Measurements from ENCODE around the gene C11orf68. TPM values are rescaled to one million over a fixed set of nuclear protein-coding genes. Genes with fewer than 3 reads are reported as not detected.

C11orf68 gene
- total RNA-seq, 1 experiment from 2014 or later: 69.1 TPM

DNA sequence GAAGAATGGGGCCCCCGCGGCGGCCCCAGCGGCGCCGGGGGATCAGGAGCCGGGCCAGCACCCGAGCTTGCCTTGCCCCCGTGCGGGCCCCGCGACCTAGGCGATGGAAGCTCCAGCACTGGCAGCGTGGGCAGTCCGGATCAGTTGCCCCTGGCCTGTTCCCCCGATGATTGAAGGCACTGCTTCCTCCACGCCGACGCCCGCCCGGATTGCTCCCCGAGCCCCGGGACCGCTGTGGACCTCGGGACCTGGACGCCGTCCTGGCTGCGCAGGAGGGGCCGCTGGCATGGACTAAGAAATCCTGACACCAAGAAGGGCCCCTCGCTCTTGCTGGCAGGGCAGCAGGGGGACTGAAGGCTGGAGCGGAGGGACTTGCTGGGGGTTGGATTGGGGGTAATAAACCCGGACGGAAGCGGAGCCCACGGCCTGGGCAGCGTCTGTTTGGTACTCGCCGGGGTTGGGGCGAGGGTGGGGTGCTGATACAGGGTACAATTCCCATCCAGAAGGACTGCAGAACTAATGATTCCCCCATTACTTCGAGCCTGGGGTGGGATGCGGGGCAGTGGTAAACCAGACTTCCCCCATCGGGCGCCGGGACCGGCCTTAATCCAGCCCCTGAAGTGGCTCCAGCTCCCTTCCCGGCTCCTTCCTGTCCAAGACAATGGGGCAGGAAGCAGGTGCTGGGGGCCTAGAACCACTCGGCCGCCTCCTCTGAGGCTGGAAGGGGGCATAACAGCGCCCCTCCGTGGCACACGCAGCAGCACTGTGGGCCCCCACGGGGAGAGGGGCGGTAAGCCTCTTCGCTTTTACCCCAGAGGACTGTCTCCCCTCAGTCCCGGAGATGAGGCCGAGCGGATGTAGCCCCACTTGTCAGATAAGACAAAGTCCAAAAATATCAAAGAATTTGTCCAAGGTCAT lies 27.4 kb downstream of the C11orf68 start:
- peak; percentile 61 for DNase-seq (ENCODE audit: low read depth)

DNA sequence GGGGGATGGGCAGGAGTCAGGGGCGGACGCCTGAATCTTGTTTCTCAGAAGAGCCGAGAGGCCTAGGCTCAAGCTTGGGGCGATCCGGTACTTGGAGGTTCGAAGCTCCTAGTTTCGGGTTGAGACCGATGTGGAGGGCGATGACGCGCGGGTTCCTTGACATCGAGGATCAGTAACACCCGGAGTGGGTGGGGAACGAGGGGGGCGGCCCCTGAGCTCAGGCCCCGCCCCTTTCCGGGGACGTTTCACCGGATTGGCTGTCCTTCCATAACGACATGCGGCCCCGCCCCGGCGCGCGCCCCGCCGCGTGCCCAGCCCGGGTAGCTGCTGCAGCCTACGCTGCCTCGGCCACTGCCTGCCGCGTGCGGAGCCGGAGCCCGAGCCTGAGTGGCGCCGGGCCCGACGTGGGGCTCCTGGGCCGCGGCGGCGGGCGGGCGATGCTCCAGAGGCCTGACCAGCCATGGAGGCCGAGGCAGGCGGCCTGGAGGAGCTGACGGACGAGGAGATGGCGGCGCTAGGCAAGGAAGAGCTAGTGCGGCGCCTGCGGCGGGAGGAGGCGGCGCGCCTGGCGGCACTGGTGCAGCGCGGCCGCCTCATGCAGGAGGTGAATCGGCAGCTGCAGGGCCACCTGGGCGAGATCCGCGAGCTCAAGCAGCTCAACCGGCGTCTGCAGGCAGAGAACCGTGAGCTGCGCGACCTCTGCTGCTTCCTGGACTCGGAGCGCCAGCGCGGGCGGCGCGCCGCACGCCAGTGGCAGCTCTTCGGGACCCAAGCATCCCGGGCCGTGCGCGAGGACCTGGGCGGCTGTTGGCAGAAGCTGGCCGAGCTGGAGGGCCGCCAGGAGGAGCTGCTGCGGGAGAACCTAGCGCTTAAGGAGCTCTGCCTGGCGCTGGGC lies 28.3 kb downstream of the C11orf68 start, which contains the start of gene CCDC85B:
TSS of gene CCDC85B (plus strand) at position 350 of the 895 bp plus-strand sequence. CDS start at position 461, 111 bp downstream.
- peak; percentile 95 for DNase-seq (ENCODE audit: low read depth)

DNA sequence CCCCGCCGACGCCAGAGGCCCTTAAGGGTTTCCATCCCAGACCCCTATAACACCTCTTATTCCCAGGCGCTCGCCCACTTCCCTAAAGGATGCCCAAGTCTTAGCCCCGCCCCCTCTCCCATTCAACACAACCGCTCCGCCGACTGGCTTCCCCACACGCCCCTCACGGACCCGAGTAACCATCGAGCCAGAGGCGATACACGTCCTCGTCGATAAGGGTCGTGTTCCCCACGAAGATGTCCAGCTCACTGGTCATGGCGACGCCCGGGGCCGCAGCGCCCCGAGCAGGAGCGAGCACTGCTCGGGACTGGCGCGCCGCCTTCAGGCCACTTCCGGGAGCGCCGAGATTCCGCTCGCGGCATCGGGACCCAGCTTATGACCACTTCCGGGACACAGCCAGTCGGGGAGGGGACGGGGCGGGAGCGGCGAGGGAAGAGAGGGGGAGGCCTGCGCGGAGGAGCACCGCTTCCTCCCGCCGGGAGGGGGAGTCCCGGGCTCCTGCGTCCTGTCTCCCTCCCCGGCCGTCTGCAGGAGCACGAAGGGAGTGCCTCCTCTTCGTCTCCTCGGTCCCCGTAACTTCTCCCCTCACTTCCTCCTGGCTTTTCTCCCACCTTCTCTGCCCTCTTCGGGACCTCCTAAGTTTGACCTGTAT lies 30.6 kb downstream of the C11orf68 start, which contains the start of gene FIBP:
TSS of gene FIBP (minus strand) at position 309 of the 652 bp plus-strand sequence. CDS start at position 256, 53 bp downstream.
- DNase-seq (ENCODE audit: low read depth): peak; percentile 95

DNA sequence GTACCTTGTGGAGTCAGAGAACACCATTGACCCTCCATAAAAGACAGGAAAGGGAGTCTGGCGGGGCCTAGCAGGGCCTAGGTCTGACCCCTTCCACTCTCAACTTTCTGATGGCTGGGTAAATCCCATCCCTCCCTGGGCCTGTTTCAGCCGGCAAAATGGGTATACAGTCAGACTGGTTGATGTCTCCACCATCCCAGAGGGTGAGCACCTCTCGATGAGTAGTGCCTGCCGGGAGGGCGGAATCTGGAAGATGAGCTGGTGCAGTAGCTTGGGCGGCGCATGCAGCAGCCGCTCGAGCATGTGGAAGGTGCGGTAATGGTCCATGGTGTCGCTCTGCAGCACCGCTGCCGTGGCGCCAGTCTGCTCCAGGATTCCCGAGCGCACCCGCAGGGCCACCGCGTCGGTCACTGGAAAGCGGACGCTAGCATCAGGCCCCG lies 31.1 kb downstream of the C11orf68 start:
- DNase-seq (ENCODE audit: low read depth): no peak

DNA sequence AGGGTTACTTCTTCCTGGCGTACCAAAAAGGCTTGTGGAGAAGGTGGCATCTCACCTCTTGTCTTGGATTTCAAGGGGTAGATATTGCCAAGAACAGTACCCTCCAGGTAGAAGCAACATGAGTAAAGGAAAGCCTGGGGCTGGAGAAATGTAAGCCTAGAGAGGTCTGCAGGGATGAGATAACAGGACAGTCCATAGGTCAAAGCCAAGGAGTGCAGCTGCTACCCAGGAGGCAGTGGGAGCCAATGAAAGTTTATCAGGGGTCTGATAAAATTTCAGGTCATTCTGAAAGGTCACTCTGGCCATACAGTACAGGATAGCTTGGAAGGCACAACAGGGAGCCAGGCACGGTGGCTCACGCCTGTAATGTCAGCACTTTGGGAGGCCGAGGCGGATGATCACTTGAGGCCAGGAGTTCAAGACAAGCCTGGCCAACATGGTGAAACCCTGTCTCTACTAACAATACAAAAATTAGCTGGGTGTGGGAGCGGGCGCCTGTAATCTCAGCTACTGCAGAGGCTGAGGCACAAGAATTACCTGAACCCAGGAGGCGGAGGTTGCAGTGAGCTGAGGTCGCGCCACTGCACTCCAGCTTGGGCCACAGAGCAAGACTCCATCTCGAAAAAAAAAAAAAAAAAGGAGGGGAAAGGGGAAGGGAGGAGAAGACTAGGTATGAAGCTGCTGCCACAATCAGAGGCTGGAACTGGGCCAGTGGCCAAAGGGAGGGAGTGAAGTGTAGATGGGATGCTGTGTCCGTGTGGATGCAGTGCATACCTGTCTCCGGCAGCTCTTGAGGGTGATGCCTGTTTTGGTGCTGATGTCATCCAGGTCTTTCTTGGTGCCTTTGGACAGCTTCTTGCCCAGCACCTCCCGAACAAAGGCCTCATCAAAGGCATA lies 31.8 kb downstream of the C11orf68 start:
- DNase-seq (ENCODE audit: low read depth): no peak

DNA sequence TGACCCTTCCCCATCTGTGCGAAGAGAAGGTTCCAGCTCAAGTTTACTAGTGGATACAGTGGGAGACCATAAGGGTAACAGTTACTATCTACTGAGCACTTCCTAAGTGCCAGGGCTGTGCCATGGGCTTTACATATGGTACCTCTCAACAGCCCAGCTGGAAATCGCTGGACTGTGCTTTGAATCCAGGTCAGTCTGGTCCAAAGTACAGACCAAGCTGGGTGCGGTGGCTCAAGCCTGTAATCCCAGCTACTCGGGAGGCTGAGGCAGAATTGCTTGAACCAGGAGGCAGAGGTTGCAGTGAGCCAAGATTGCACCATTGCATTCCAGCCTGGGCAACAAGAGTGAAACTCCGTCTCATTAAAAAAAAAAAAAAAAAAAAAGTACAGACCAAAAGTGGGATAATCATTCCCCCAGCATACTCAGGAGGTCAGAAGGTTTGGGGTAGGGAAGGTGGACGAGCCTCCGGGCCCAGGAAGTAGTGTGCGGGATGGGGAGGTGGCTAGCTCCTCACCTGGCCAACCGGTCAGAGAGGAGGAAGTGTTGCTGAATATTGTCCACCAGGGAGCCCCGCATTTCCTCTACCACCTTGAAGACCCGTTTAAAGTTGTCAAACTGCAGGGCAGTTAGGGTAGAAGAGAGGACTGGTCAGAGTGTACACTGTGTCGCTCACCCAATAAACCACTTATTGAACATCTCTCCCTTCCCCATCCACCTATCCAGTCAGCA lies 32.9 kb downstream of the C11orf68 start:
- DNase-seq (ENCODE audit: low read depth): no peak

DNA sequence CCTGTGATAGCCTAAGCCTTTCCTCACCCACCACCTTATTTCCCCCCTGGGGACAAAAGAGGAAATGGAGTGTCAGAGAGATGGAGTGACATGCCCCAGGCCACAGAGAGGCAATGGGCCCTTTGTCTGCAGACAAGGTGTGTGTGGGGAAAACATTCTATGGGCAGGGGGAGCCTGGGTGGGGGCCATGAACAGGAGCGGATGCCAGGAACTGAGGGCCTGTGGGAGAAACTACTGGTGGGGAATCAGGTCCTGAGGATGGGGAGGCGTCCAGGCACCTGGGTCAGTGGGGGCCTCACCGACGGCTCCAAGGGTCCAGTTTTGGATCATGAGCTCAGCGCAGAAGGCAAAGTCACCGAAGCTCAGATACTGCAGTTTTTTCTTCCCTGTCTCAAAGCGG lies 33.6 kb downstream of the C11orf68 start:
- DNase-seq (ENCODE audit: low read depth): no peak

DNA sequence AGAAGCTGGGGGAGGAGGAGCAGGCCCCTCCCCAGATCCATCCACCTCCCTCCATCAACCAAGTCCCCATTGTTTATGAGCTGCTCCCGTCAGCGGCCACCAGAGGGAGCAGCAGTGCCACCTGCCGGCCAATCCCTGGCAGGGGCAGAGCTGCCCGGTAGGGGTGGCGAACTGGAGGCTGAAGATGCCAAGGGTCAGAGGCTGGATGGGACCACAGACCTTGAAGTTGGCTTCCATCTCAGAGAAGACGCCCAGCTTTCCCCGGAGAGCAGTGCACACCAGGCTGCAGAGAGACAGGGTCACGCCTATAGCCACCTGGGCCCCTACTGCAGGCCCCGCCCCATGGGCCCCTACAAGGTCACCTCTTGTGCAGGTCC lies 34.2 kb downstream of the C11orf68 start:
- DNase-seq (ENCODE audit: low read depth): peak; percentile 67

DNA sequence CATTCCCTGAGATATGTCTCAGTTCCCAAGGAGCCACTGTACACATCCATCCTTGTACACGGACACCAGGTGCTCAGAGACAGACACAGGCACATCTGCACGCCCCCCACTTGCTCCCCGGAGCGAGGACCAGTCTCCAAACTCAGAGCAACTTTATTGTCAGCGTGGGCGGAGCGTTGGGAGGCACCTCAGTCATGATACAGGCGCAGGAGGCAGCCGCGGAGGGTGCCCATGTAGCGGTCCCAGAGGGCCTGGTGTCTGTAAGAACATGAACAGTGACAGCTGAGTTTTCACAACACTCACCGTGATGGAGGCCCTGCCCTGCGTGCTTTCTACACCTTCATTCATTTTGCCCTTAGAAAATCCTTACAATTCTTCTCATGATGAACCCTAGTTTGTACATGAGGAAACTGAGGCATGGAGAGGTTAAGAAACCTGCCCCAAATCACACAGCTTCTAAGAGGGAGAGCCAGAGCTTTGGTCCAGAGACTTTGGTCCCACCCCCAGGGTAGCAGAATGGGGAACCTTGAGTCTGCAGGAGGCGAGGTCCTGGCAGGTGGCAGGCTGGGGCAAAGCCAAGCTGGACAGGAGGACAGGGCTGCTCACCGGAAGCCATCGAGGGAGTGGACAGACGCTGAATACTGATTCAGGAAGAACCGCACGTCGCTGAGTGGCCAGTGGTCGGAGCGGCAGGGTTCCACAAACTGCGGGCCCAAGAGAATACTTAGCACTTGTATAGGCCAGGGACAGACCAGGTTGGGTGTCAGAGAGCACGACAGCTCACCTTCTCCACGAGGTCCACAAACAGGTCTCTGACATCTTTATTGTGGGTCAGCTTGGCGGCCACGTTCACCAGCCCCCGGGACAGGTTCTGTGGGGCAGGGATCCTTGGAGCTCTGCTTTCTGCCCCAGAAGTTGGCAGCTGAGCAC lies 34.8 kb downstream of the C11orf68 start:
- DNase-seq (ENCODE audit: low read depth): no peak

DNA sequence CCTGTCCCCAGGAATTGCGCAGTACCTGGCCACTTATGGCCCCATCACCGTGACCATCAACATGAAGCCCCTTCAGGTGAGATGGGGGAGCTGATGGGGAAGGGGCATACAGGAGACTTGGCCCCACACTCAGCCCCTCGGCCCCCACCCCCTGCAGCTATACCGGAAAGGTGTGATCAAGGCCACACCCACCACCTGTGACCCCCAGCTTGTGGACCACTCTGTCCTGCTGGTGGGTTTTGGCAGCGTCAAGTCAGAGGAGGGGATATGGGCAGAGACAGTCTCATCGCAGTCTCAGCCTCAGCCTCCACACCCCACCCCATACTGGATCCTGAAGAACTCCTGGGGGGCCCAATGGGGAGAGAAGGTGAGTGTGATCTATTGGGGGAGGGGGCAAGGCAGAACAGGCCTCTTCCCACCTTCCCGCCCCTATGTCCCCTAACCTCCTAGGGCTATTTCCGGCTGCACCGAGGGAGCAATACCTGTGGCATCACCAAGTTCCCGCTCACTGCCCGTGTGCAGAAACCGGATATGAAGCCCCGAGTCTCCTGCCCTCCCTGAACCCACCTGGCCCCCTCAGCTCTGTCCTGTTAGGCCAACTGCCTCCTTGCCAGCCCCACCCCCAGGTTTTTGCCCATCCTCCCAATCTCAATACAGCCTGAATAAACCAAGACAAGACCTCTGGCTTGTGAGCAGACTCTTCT lies 35.7 kb downstream of the C11orf68 start:
- DNase-seq (ENCODE audit: low read depth): no peak

DNA sequence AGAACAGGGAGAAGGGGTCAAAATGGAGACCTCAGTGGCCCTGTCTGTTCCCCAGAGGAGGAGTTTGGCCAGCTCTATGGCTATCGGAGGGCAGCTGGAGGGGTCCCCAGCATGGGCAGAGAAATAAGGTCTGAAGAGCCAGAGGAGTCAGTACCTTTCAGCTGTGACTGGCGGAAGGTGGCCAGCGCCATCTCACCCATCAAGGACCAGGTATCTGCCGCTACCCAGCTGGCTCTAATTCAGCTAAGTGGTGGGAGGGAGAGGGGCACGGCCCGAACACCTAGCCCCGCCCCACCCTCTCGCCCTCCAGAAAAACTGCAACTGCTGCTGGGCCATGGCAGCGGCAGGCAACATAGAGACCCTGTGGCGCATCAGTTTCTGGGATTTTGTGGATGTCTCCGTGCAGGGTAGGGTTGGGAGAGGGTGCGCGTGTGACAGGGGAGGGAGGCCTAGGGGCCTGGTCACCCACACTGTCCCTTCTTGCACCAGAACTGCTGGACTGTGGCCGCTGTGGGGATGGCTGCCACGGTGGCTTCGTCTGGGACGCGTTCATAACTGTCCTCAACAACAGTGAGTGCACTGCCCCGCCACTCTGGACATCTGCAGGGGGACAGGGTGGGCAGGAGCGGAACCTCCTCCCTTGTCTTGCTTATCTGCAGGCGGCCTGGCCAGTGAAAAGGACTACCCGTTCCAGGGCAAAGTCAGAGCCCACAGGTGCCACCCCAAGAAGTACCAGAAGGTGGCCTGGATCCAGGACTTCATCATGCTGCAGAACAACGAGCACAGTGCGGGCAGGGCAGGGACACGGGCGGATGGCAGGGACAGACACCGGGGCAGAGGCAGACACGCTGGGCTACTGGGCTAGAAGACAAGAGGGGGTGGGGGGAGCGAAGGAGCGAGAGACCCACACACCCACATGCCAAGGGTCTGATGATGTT lies 36.5 kb downstream of the C11orf68 start:
- DNase-seq (ENCODE audit: low read depth): no peak

DNA sequence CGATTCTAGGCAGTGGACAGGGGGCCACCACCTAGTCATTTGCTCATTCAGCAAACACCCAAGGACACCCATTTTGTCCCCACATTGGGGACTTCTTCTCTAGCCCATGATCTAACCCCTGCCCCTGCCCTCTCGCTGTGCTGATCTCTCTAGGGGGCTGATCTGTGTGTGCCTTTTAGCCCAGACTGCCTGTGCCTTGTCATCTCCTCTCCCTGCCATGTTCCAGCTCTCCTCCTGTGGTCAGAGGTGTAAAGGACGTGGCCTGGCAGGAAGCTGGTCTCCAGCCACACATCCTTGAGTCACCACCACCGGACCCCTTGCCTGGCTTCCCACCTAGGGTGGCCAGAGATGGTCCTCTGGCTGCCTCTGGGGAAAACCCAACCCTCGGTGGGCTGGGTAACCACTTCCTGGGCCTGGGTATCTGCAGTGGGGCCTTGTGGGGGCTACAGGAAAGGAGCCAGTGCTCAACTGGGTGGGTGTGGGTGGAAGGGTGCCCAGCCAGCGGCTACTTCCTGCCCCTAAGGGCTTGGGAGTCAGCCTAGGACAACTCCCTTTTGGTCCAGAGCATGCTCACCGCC lies 37.9 kb downstream of the C11orf68 start:
- no peak for DNase-seq (ENCODE audit: low read depth)

DNA sequence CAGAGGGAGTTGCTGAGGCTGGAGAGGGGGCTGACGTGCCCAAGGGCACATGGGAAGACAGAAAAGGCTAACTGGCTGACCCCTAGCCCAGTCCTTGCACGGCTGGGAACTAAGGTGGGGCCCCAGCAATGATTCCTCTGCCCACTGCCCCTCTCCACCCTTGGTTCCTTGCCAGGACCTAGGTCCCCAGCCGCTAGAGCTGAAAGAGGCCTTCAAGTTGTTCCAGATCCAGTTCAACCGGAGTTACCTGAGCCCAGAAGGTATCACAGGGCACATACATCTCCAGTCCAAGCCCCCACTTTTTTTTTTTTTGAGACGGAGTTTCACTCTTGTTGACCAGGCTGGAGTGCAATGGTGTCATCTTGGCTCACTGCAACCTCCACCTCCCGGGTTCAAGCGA lies 38.8 kb downstream of the C11orf68 start:
- no peak for DNase-seq (ENCODE audit: low read depth)

DNA sequence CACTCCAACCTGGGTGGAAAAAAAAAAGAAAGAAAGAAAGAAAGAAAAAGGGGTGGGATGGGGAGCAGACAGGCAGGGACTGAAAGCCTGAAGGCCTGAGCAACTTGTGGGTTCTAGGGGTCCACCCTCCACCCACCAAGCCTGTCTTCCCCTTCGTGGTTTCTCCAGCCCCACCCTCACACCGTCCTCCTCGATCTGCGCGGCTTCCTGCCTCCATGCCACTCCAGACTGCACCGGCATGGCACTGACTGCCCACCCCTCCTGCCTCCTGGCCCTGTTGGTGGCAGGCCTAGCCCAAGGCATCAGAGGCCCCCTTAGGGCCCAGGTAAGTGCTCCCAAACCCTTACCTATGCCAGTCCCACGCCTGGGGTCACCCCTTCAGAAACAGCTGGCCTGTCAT lies 39.2 kb downstream of the C11orf68 start, which contains the start of gene CTSW:
TSS of gene CTSW (plus strand) at position 221 of the 400 bp plus-strand sequence. CDS start at position 239, 18 bp downstream.
- DNase-seq (ENCODE audit: low read depth): no peak

DNA sequence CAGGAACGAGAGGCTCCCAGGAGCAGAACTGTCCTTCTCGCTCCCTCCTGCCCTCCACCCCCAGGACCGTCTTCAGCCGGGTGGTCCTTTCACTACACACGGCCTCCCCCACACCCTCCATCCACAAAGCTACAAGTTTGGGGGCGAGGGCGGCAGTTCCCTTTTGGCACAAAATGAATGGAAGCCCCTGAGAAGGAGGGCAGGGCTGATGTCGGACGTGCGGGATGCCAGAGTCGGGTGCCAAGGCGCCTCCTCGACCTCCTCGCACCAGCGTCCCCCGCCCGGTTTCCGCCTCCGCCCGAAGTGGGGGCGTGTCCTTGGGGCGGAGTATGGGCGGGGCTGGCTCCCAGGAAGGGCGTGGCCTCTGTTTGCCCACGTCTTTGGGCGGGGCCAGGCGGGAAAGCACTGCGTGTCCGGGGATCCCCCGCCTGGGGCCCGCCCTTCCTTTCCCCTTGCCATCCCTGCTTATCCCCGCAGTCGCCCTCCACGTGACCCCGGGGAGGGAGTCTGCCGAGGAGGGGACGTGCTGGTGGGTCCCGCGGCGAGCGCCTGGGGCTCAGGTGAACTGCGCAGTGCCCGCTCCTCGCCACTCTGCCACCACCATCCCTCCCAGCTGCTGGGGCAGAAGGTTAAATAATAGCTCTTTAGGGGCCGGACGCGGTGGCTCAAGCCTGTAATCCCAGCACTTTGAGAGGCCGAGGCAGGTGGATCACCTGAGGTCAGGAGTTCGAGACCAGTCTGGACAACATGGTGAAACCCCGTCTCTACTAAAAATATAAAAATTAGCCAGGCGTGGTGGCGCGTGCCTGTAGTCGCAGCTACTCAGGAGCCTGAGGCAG lies 45.3 kb downstream of the C11orf68 start:
- peak; percentile 88 for DNase-seq (ENCODE audit: low read depth)
